H9 (cell line): Measurements from ENCODE around the gene RPL22. TPM values are rescaled to one million over a fixed set of nuclear protein-coding genes. Genes with fewer than 3 reads are reported as not detected.

Experiments
- DNase-seq: peaks from one replicate; pipeline ENCODE4 v3.0.0-alpha.2; 2017
- H2AFZ ChIP-seq: one replicate; pipeline ENCODE4 v1.6.1; 2013; ENCODE audit warnings: mild to moderate bottlenecking, low read length, control low read depth, moderate library complexity
- H2AK5ac ChIP-seq: 2 replicates; pipeline ENCODE4 v1.6.1; 2013; ENCODE audit warnings: low read length, control low read depth, mixed read lengths; ENCODE audit not compliant: insufficient read length
- H2BK120ac ChIP-seq: one replicate; pipeline ENCODE4 v1.6.1; 2013; ENCODE audit warnings: low read depth, mild to moderate bottlenecking, low read length, control low read depth, inconsistent platforms; ENCODE audit not compliant: poor library complexity, severe bottlenecking
- H2BK12ac ChIP-seq: 2 replicates; pipeline ENCODE4 v1.6.1; 2013; ENCODE audit warnings: low read length, control low read depth, mixed read lengths, low read depth; ENCODE audit not compliant: insufficient read length
- H2BK15ac ChIP-seq: 2 replicates; pipeline ENCODE4 v1.6.1; 2013; ENCODE audit warnings: low read depth, low read length, control low read depth
- H2BK20ac ChIP-seq: one replicate; pipeline ENCODE4 v1.6.1; 2013; ENCODE audit warnings: low read depth, mild to moderate bottlenecking, low read length, control low read depth, inconsistent platforms; ENCODE audit not compliant: poor library complexity, severe bottlenecking
- H2BK5ac ChIP-seq: 2 replicates; pipeline ENCODE4 v1.6.1; 2013; ENCODE audit warnings: low read length, control low read depth, mixed read lengths; ENCODE audit not compliant: insufficient read length
- H3K14ac ChIP-seq: 2 replicates; pipeline ENCODE4 v1.6.1; 2013; ENCODE audit warnings: low read length, control low read depth; ENCODE audit not compliant: insufficient read depth
- H3K18ac ChIP-seq: 2 replicates; pipeline ENCODE4 v1.6.1; 2013; ENCODE audit warnings: low read depth, mild to moderate bottlenecking, mixed read lengths, low read length, control low read depth; ENCODE audit not compliant: insufficient read length
- H3K23ac ChIP-seq: 2 replicates; pipeline ENCODE4 v1.6.1; 2013; ENCODE audit warnings: low read length, control low read depth, mixed read lengths, low read depth; ENCODE audit not compliant: insufficient read length
- H3K23me2 ChIP-seq: 2 replicates; pipeline ENCODE4 v1.6.1; 2013; ENCODE audit warnings: low read depth, mild to moderate bottlenecking, mixed read lengths, low read length, control low read depth; ENCODE audit not compliant: insufficient read length, poor library complexity, severe bottlenecking
- H3K27ac ChIP-seq: 2 replicates; pipeline ENCODE4 v1.5.1; 2013; ENCODE audit warnings: low read length, control low read depth, mixed read lengths, low read depth; ENCODE audit not compliant: insufficient read length
- H3K27me3 ChIP-seq: 2 replicates; pipeline ENCODE4 v1.6.1; 2013; ENCODE audit warnings: low read length, control low read depth, inconsistent platforms; ENCODE audit not compliant: insufficient read depth
- H3K4ac ChIP-seq: 2 replicates; pipeline ENCODE4 v1.6.1; 2013; ENCODE audit warnings: low read depth, mild to moderate bottlenecking, control low read depth, inconsistent platforms, low read length, moderate library complexity
- H3K4me1 ChIP-seq: 2 replicates; pipeline ENCODE4 v1.6.1; 2013; ENCODE audit warnings: low read length, control low read depth, inconsistent platforms; ENCODE audit not compliant: insufficient read depth
- H3K4me2 ChIP-seq: 2 replicates; pipeline ENCODE4 v1.6.1; 2013; ENCODE audit warnings: low read length, control low read depth, mixed read lengths; ENCODE audit not compliant: insufficient read length, insufficient read depth
- H3K56ac ChIP-seq: 2 replicates; pipeline ENCODE4 v1.6.1; 2013; ENCODE audit warnings: low read depth, mild to moderate bottlenecking, mixed read lengths, low read length, control low read depth; ENCODE audit not compliant: insufficient read length
- H3K79me1 ChIP-seq: 2 replicates; pipeline ENCODE4 v1.6.1; 2013; ENCODE audit warnings: low read depth, mild to moderate bottlenecking, moderate library complexity, low read length, control low read depth, inconsistent platforms; ENCODE audit not compliant: insufficient read depth, poor library complexity, severe bottlenecking
- H3K79me2 ChIP-seq: 2 replicates; pipeline ENCODE4 v1.6.1; 2013; ENCODE audit warnings: low read length, control low read depth, inconsistent platforms; ENCODE audit not compliant: insufficient read depth
- H3K9ac ChIP-seq: 2 replicates; pipeline ENCODE4 v1.6.1; 2013; ENCODE audit warnings: low read length, control low read depth, mixed read lengths; ENCODE audit not compliant: insufficient read length; ENCODE audit errors: extremely low read depth
- H3K9me3 ChIP-seq: one replicate; pipeline ENCODE4 v1.6.1; 2013; ENCODE audit warnings: low read depth, low read length, inconsistent platforms; ENCODE audit not compliant: control insufficient read depth
- H3T11ph ChIP-seq: one replicate; pipeline ENCODE4 v1.6.1; 2013; ENCODE audit warnings: mild to moderate bottlenecking, low read length, control low read depth, inconsistent platforms
- H4K20me1 ChIP-seq: one replicate; pipeline ENCODE4 v1.6.1; 2013; ENCODE audit not compliant: control insufficient read depth, insufficient read length, insufficient read depth
- H4K5ac ChIP-seq: 2 replicates; pipeline ENCODE4 v1.6.1; 2013; ENCODE audit warnings: low read depth, mild to moderate bottlenecking, mixed read lengths, low read length, control low read depth; ENCODE audit not compliant: insufficient read length
- H4K8ac ChIP-seq: replicated peaks from 2 replicates; pipeline ENCODE4 v1.6.1; 2013; ENCODE audit warnings: low read length, control low read depth, mixed read lengths, low read depth; ENCODE audit not compliant: insufficient read length
- H4K91ac ChIP-seq: 2 replicates; pipeline ENCODE4 v1.6.1; 2013; ENCODE audit warnings: low read depth, mild to moderate bottlenecking, moderate library complexity, mixed read lengths, low read length, control low read depth; ENCODE audit not compliant: insufficient read length
- H3K27ac Mint-ChIP-seq, 3 experiments: 2 replicates in 2 of 3; 3 replicates in 1 of 3; pipeline ENCODE4 v1.8.0; 2020 to 2021; ENCODE audit warnings: mixed read lengths in 3 of 3, mild to moderate bottlenecking in 1 of 3, moderate library complexity in 1 of 3
- H3K27me3 Mint-ChIP-seq: 2 replicates; pipeline ENCODE4 v1.8.0; 2021; ENCODE audit warnings: low read depth, mild to moderate bottlenecking, moderate library complexity, mixed read lengths
- H3K36me3 Mint-ChIP-seq, 3 experiments: 2 replicates in 2 of 3; 3 replicates in 1 of 3; pipeline ENCODE4 v1.8.0; 2020 to 2021; ENCODE audit warnings: low read depth in 3 of 3, mixed read lengths in 3 of 3; ENCODE audit not compliant: insufficient read depth in 1 of 3
- H3K4me1 Mint-ChIP-seq, 2 experiments: 2 replicates each; pipeline ENCODE4 v1.8.0; 2020; ENCODE audit warnings: mixed read lengths in 2 of 2
- H3K4me3 Mint-ChIP-seq, 2 experiments: 2 replicates in 1 of 2; 3 replicates in 1 of 2; pipeline ENCODE4 v1.8.0; 2020 to 2021; ENCODE audit warnings: mild to moderate bottlenecking in 2 of 2, mixed read lengths in 2 of 2, moderate library complexity in 1 of 2
- H3K9me3 Mint-ChIP-seq, 2 experiments: 2 replicates in 1 of 2; 3 replicates in 1 of 2; pipeline ENCODE4 v1.8.0; 2020; ENCODE audit warnings: mild to moderate bottlenecking in 2 of 2, mixed read lengths in 2 of 2, moderate library complexity in 1 of 2
- CTCF ChIP-seq: fragments of 200-600 bp; sonication (generic); conservative IDR thresholded peaks from 3 replicates; pipeline ENCODE4 v1.8.0; 2021; ENCODE audit warnings: antibody characterized with exemption, mild to moderate bottlenecking
- WGBS: extraction: QIAGEN DNeasy Blood & Tissue Kit; methylation state at CpG from one replicate; pipeline ENCODE4 v1.1.7; 2013; ENCODE audit warnings: missing lambda C conversion rate, low lambda C conversion rate, mixed read lengths; ENCODE audit not compliant: insufficient read length; ENCODE audit errors: extremely low coverage; 5-methylcytosine and 5-hydroxymethylcytosine counted together
- total RNA-seq: library from RNA; stranded (reverse); gene quantifications from 2 replicates; pipeline ENCODE4 v1.2.1, GENCODE V29; 2021

RPL22 gene
- total RNA-seq, 1 experiment from 2014 or later, result 582 TPM

- H3K14ac ChIP-seq, result no peak overlapping the region; the same call in 1 of the 2 replicates
- TF ChIP-seq CTCF, result peak; percentile 40; the same call in 2 of the 3 replicates
- H3K18ac ChIP-seq, result no peak overlapping the region
- no peaks in the 10 kb centered on the region; a peak in 1 of 7 replicates for H3K36me3 Mint-ChIP-seq
- no peak overlapping the region for H2BK15ac ChIP-seq
- no peak overlapping the region for H2AFZ ChIP-seq
- H3K9me3 Mint-ChIP-seq, result no peaks in the 10 kb centered on the region
- H2BK20ac ChIP-seq, result no peak overlapping the region
- no peaks in the 10 kb centered on the region for H3K9me3 ChIP-seq
- no peaks in the 10 kb centered on the region for H4K20me1 ChIP-seq
- no peak overlapping the region for H2BK5ac ChIP-seq
- no peak overlapping the region for H3K23ac ChIP-seq
- no peak overlapping the region for H3K56ac ChIP-seq
- H4K91ac ChIP-seq, result no peak overlapping the region
- H3K9ac ChIP-seq, result no peak overlapping the region
- peak overlapping the region; percentile 50 to 74 for H3K4me3 Mint-ChIP-seq
- H3K27ac Mint-ChIP-seq, result no peak overlapping the region; a peak in 1 of 7 replicates
- no peaks in the 10 kb centered on the region; the same call in 1 of the 2 replicates for H3K27me3 ChIP-seq
- no peak overlapping the region for H4K8ac ChIP-seq
- no peak overlapping the region for H3K4ac ChIP-seq
- H3K23me2 ChIP-seq, result peaks cover 15% of the 10 kb centered on the region
- DNase-seq, result peak; percentile 54
- H3K79me2 ChIP-seq, result no peaks in the 10 kb centered on the region
- no peak overlapping the region for H3K27ac ChIP-seq
- no peak overlapping the region for H3T11ph ChIP-seq
- no peaks in the 10 kb centered on the region for H3K79me1 ChIP-seq
- H2AK5ac ChIP-seq, result no peak overlapping the region
- no peaks in the 10 kb centered on the region for H3K4me1 ChIP-seq
- H3K4me1 Mint-ChIP-seq, result peaks cover 5 to 24% of the 10 kb centered on the region in 2 experiments
- H3K27me3 Mint-ChIP-seq, result peaks cover 45% of the 10 kb centered on the region
- H2BK120ac ChIP-seq, result no peak overlapping the region
- H2BK12ac ChIP-seq, result no peak overlapping the region
- H3K4me2 ChIP-seq, result peak overlapping the region; percentile 34
- whole genome bisulfite sequencing, result no CpG with 5 or more reads among the region's 17 CpGs
- H4K5ac ChIP-seq, result no peak overlapping the region
Observed at GRCh38 chr1:6209661-6210580, 10.5 kb upstream of the RPL22 start.
